DND-41 (cell line): Measurements from ENCODE around the gene ITGA2.

ENCODE experiments used
- ATAC-seq: fragments of 200-7000 bp; cut with Tn5 transposase; 3 replicates; pipeline ENCODE4 v1.9.1; 2021; ENCODE audit warnings: low read depth; ENCODE audit not compliant: insufficient read depth
- DNase-seq: peaks from one replicate; pipeline ENCODE4 v3.0.0-alpha.2; 2020
- H2AFZ ChIP-seq: 2 replicates; pipeline ENCODE4 v1.6.0; 2012; ENCODE audit warnings: low read depth, low read length
- H3K27ac ChIP-seq: 2 replicates; pipeline ENCODE4 v1.5.1; 2012; ENCODE audit warnings: low read length, inconsistent platforms
- H3K27me3 ChIP-seq: fragments of 200-600 bp; sonication (generic); 2 replicates; pipeline ENCODE4 v1.6.0; 2012; ENCODE audit warnings: low read length, mild to moderate bottlenecking, inconsistent platforms; ENCODE audit not compliant: insufficient read depth, poor library complexity
- H3K36me3 ChIP-seq: 2 replicates; pipeline ENCODE4 v1.5.1; 2012; ENCODE audit warnings: low read length, inconsistent platforms; ENCODE audit not compliant: insufficient read depth
- H3K4me1 ChIP-seq: 2 replicates; pipeline ENCODE4 v1.5.1; 2012; ENCODE audit warnings: mild to moderate bottlenecking, low read length; ENCODE audit not compliant: insufficient read depth
- H3K4me2 ChIP-seq: 2 replicates; pipeline ENCODE4 v1.6.0; 2012; ENCODE audit warnings: mild to moderate bottlenecking, moderate library complexity, low read length, inconsistent platforms; ENCODE audit not compliant: insufficient read depth
- H3K4me3 ChIP-seq, 2 experiments: fragments of 200-600 bp in 1 of 2; shearing (Covaris generic) in 1 of 2; 2 replicates each; pipeline ENCODE4 v1.5.1; 2012 to 2016; ENCODE audit warnings: inconsistent platforms in 2 of 2, low read length in 2 of 2, mild to moderate bottlenecking in 2 of 2, low read depth in 1 of 2, moderate library complexity in 1 of 2
- H3K79me2 ChIP-seq: 2 replicates; pipeline ENCODE4 v1.6.0; 2012; ENCODE audit warnings: low read length, inconsistent platforms; ENCODE audit not compliant: insufficient read depth
- H3K9ac ChIP-seq: 2 replicates; pipeline ENCODE4 v1.6.0; 2012; ENCODE audit warnings: low read depth, mild to moderate bottlenecking, inconsistent platforms, low read length, moderate library complexity
- H3K9me3 ChIP-seq: 2 replicates; pipeline ENCODE4 v1.5.1; 2012; ENCODE audit warnings: low read length, moderate library complexity, mild to moderate bottlenecking, inconsistent platforms; ENCODE audit not compliant: insufficient read depth, severe bottlenecking
- H4K20me1 ChIP-seq: 2 replicates; pipeline ENCODE4 v1.6.0; 2012; ENCODE audit warnings: low read length; ENCODE audit not compliant: insufficient read depth
- EZH2 ChIP-seq: IDR thresholded peaks from 3 replicates; pipeline ENCODE4 v1.6.1; 2012; ENCODE audit warnings: borderline replicate concordance, low read depth, mild to moderate bottlenecking, moderate library complexity, low read length, inconsistent platforms; ENCODE audit not compliant: severe bottlenecking
- TF ChIP-seq, protein P1 (sequence below): IDR thresholded peaks from 2 replicates; pipeline ENCODE4 v1.5.1; 2012; ENCODE audit warnings: borderline replicate concordance, low read length, moderate library complexity, mild to moderate bottlenecking; ENCODE audit not compliant: poor library complexity, severe bottlenecking; ENCODE audit errors: extremely low read depth

Gene ITGA2

DNA sequence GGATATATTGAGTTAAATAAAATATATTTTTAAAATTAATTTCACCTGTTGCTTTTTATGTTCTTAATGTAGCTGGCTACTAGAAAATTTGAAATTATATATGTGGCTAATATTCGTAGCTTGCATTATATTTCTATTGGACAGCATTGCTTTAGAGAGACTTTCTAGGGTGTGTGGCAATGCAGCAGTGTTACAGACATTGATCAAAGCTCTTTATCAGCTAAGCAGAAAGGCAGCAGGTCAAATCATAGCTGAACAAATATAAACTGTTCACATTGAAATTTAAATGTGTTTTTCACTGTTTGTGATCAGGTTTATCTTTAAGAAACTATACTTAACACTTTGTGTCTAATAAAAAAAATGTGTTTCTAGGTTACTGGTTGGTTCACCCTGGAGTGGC lies 52.6 kb downstream of the ITGA2 start:
- Histone ChIP-seq H3K79me2 (no peaks in the 10 kb centered on the region), H4K20me1 (no peaks in the 10 kb centered on the region), H2AFZ (no peak overlapping the region), H3K4me3 (no peak overlapping the region), H3K36me3 (no peaks in the 10 kb centered on the region), H3K27ac (peak overlapping the region; percentile 75; the same call in 1 of the 2 replicates), H3K4me2 (peak overlapping the region; percentile 60), H3K9ac (0 out of 2 replicates have a peak overlapping the region, but pooled peaks have one; percentile 30), H3K4me1 (peaks cover 25% of the 10 kb centered on the region), H3K9me3 (no peaks in the 10 kb centered on the region), H3K27me3 (no peaks in the 10 kb centered on the region)
- ATAC-seq (peak; percentile 30; the same call in 1 of the 3 replicates), DNase-seq (no peak)
- no peak for TF ChIP-seq EZH2
- TF ChIP-seq, protein P1, sequence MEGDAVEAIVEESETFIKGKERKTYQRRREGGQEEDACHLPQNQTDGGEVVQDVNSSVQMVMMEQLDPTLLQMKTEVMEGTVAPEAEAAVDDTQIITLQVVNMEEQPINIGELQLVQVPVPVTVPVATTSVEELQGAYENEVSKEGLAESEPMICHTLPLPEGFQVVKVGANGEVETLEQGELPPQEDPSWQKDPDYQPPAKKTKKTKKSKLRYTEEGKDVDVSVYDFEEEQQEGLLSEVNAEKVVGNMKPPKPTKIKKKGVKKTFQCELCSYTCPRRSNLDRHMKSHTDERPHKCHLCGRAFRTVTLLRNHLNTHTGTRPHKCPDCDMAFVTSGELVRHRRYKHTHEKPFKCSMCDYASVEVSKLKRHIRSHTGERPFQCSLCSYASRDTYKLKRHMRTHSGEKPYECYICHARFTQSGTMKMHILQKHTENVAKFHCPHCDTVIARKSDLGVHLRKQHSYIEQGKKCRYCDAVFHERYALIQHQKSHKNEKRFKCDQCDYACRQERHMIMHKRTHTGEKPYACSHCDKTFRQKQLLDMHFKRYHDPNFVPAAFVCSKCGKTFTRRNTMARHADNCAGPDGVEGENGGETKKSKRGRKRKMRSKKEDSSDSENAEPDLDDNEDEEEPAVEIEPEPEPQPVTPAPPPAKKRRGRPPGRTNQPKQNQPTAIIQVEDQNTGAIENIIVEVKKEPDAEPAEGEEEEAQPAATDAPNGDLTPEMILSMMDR: no peak

DNA sequence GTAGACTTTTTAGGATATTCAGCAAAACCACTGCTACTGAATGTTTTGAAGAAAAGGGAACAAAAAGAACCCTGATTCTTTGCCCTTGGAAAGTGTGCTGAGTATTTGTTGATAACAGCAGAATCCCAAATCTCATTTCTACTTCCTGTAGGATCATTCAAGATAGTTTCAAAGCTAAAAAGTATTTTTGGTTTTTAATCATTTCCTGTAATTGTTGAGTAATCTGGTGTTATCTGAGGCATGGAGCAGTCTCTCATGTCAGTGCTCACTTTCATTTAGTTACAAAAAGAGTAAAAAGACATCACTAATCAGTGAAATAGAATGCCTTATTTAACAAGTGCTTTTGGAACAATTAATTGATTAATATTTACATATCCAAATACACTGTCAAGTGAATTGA lies 56.1 kb downstream of the ITGA2 start:
- Histone ChIP-seq H3K4me3 (no peak overlapping the region), H3K9me3 (no peaks in the 10 kb centered on the region), H3K4me1 (peaks cover 19% of the 10 kb centered on the region), H3K27ac (no peak overlapping the region), H3K27me3 (no peaks in the 10 kb centered on the region), H4K20me1 (no peaks in the 10 kb centered on the region), H2AFZ (no peak overlapping the region), H3K79me2 (no peaks in the 10 kb centered on the region), H3K9ac (no peak overlapping the region), H3K36me3 (no peaks in the 10 kb centered on the region), H3K4me2 (no peak overlapping the region)
- ATAC-seq: no peak
- no peak for DNase-seq
- TF ChIP-seq, protein P1: no peak
- TF ChIP-seq EZH2: no peak

DNA sequence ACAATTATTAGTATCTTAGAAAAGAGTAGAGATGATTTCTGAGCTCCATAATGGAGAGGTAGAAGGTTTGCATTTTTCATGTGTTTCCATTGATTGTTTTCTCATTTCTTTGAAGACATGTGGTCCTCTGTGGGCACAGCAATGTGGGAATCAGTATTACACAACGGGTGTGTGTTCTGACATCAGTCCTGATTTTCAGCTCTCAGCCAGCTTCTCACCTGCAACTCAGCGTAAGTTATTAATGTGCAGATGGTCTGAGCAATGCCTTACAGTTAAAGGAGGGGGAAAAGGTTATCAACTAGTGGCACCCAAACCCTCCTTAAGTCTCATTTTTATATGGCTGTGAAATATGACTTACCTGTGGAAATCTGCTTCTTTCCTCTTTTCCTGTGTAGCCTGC lies 59.1 kb downstream of the ITGA2 start:
- no peak overlapping the region for H3K4me3 ChIP-seq
- ATAC-seq: no peak
- no peaks in the 10 kb centered on the region for H3K9me3 ChIP-seq
- H3K4me1 ChIP-seq: 0 out of 2 replicates have a peak, but pooled peaks cover 4% of the 10 kb centered on the region
- H3K27ac ChIP-seq: no peak overlapping the region
- no peaks in the 10 kb centered on the region for H3K27me3 ChIP-seq
- no peak for DNase-seq
- no peaks in the 10 kb centered on the region for H4K20me1 ChIP-seq
- no peak overlapping the region for H3K9ac ChIP-seq
- TF ChIP-seq, protein P1: no peak
- H3K36me3 ChIP-seq: no peaks in the 10 kb centered on the region
- no peak overlapping the region for H2AFZ ChIP-seq
- H3K4me2 ChIP-seq: no peak overlapping the region
- no peaks in the 10 kb centered on the region for H3K79me2 ChIP-seq

- no peak for TF ChIP-seq EZH2
- TF ChIP-seq, protein P1: no peak
- ATAC-seq (peak; percentile 75), DNase-seq (peak; percentile 28)
- no peaks in the 10 kb centered on the region for H3K9me3 ChIP-seq
- H3K4me2 ChIP-seq: no peak overlapping the region
- no peaks in the 10 kb centered on the region for H3K79me2 ChIP-seq
- H3K9ac ChIP-seq: no peak overlapping the region
- 0 out of 2 replicates have a peak, but pooled peaks cover 4% of the 10 kb centered on the region for H3K4me1 ChIP-seq
- H3K27me3 ChIP-seq: no peaks in the 10 kb centered on the region
- H4K20me1 ChIP-seq: no peaks in the 10 kb centered on the region
- H3K27ac ChIP-seq: no peak overlapping the region
- H3K36me3 ChIP-seq: no peaks in the 10 kb centered on the region
- no peak overlapping the region for H2AFZ ChIP-seq
- H3K4me3 ChIP-seq: no peak overlapping the region
Observed at GRCh38 chr5:53052499-53052898, 63.3 kb downstream of the ITGA2 start.
